H9 (cell line): ENCODE data around the gene TRMT112. TPM values are rescaled to one million over a fixed set of nuclear protein-coding genes. Genes with fewer than 3 reads are reported as not detected.

Experiments
- DNase-seq: peaks from one replicate; pipeline ENCODE4 v3.0.0-alpha.2; 2017
- H2AFZ ChIP-seq: one replicate; pipeline ENCODE4 v1.6.1; 2013; ENCODE audit warnings: mild to moderate bottlenecking, low read length, control low read depth, moderate library complexity
- H2AK5ac ChIP-seq: 2 replicates; pipeline ENCODE4 v1.6.1; 2013; ENCODE audit warnings: low read length, control low read depth, mixed read lengths; ENCODE audit not compliant: insufficient read length
- H2BK120ac ChIP-seq: one replicate; pipeline ENCODE4 v1.6.1; 2013; ENCODE audit warnings: low read depth, mild to moderate bottlenecking, low read length, control low read depth, inconsistent platforms; ENCODE audit not compliant: poor library complexity, severe bottlenecking
- H2BK12ac ChIP-seq: 2 replicates; pipeline ENCODE4 v1.6.1; 2013; ENCODE audit warnings: low read length, control low read depth, mixed read lengths, low read depth; ENCODE audit not compliant: insufficient read length
- H2BK15ac ChIP-seq: 2 replicates; pipeline ENCODE4 v1.6.1; 2013; ENCODE audit warnings: low read depth, low read length, control low read depth
- H2BK20ac ChIP-seq: one replicate; pipeline ENCODE4 v1.6.1; 2013; ENCODE audit warnings: low read depth, mild to moderate bottlenecking, low read length, control low read depth, inconsistent platforms; ENCODE audit not compliant: poor library complexity, severe bottlenecking
- H2BK5ac ChIP-seq: 2 replicates; pipeline ENCODE4 v1.6.1; 2013; ENCODE audit warnings: low read length, control low read depth, mixed read lengths; ENCODE audit not compliant: insufficient read length
- H3K14ac ChIP-seq: 2 replicates; pipeline ENCODE4 v1.6.1; 2013; ENCODE audit warnings: low read length, control low read depth; ENCODE audit not compliant: insufficient read depth
- H3K18ac ChIP-seq: 2 replicates; pipeline ENCODE4 v1.6.1; 2013; ENCODE audit warnings: low read depth, mild to moderate bottlenecking, mixed read lengths, low read length, control low read depth; ENCODE audit not compliant: insufficient read length
- H3K23ac ChIP-seq: 2 replicates; pipeline ENCODE4 v1.6.1; 2013; ENCODE audit warnings: low read length, control low read depth, mixed read lengths, low read depth; ENCODE audit not compliant: insufficient read length
- H3K23me2 ChIP-seq: 2 replicates; pipeline ENCODE4 v1.6.1; 2013; ENCODE audit warnings: low read depth, mild to moderate bottlenecking, mixed read lengths, low read length, control low read depth; ENCODE audit not compliant: insufficient read length, poor library complexity, severe bottlenecking
- H3K27ac ChIP-seq: 2 replicates; pipeline ENCODE4 v1.5.1; 2013; ENCODE audit warnings: low read length, control low read depth, mixed read lengths, low read depth; ENCODE audit not compliant: insufficient read length
- H3K27me3 ChIP-seq: 2 replicates; pipeline ENCODE4 v1.6.1; 2013; ENCODE audit warnings: low read length, control low read depth, inconsistent platforms; ENCODE audit not compliant: insufficient read depth
- H3K4ac ChIP-seq: 2 replicates; pipeline ENCODE4 v1.6.1; 2013; ENCODE audit warnings: low read depth, mild to moderate bottlenecking, control low read depth, inconsistent platforms, low read length, moderate library complexity
- H3K4me1 ChIP-seq: 2 replicates; pipeline ENCODE4 v1.6.1; 2013; ENCODE audit warnings: low read length, control low read depth, inconsistent platforms; ENCODE audit not compliant: insufficient read depth
- H3K4me2 ChIP-seq: 2 replicates; pipeline ENCODE4 v1.6.1; 2013; ENCODE audit warnings: low read length, control low read depth, mixed read lengths; ENCODE audit not compliant: insufficient read length, insufficient read depth
- H3K56ac ChIP-seq: 2 replicates; pipeline ENCODE4 v1.6.1; 2013; ENCODE audit warnings: low read depth, mild to moderate bottlenecking, mixed read lengths, low read length, control low read depth; ENCODE audit not compliant: insufficient read length
- H3K79me1 ChIP-seq: 2 replicates; pipeline ENCODE4 v1.6.1; 2013; ENCODE audit warnings: low read depth, mild to moderate bottlenecking, moderate library complexity, low read length, control low read depth, inconsistent platforms; ENCODE audit not compliant: insufficient read depth, poor library complexity, severe bottlenecking
- H3K79me2 ChIP-seq: 2 replicates; pipeline ENCODE4 v1.6.1; 2013; ENCODE audit warnings: low read length, control low read depth, inconsistent platforms; ENCODE audit not compliant: insufficient read depth
- H3K9ac ChIP-seq: 2 replicates; pipeline ENCODE4 v1.6.1; 2013; ENCODE audit warnings: low read length, control low read depth, mixed read lengths; ENCODE audit not compliant: insufficient read length; ENCODE audit errors: extremely low read depth
- H3K9me3 ChIP-seq: one replicate; pipeline ENCODE4 v1.6.1; 2013; ENCODE audit warnings: low read depth, low read length, inconsistent platforms; ENCODE audit not compliant: control insufficient read depth
- H3T11ph ChIP-seq: one replicate; pipeline ENCODE4 v1.6.1; 2013; ENCODE audit warnings: mild to moderate bottlenecking, low read length, control low read depth, inconsistent platforms
- H4K20me1 ChIP-seq: one replicate; pipeline ENCODE4 v1.6.1; 2013; ENCODE audit not compliant: control insufficient read depth, insufficient read length, insufficient read depth
- H4K5ac ChIP-seq: 2 replicates; pipeline ENCODE4 v1.6.1; 2013; ENCODE audit warnings: low read depth, mild to moderate bottlenecking, mixed read lengths, low read length, control low read depth; ENCODE audit not compliant: insufficient read length
- H4K8ac ChIP-seq: replicated peaks from 2 replicates; pipeline ENCODE4 v1.6.1; 2013; ENCODE audit warnings: low read length, control low read depth, mixed read lengths, low read depth; ENCODE audit not compliant: insufficient read length
- H4K91ac ChIP-seq: 2 replicates; pipeline ENCODE4 v1.6.1; 2013; ENCODE audit warnings: low read depth, mild to moderate bottlenecking, moderate library complexity, mixed read lengths, low read length, control low read depth; ENCODE audit not compliant: insufficient read length
- H3K27ac Mint-ChIP-seq, 3 experiments: 2 replicates in 2 of 3; 3 replicates in 1 of 3; pipeline ENCODE4 v1.8.0; 2020 to 2021; ENCODE audit warnings: mixed read lengths in 3 of 3, mild to moderate bottlenecking in 1 of 3, moderate library complexity in 1 of 3
- H3K27me3 Mint-ChIP-seq: 2 replicates; pipeline ENCODE4 v1.8.0; 2021; ENCODE audit warnings: low read depth, mild to moderate bottlenecking, moderate library complexity, mixed read lengths
- H3K36me3 Mint-ChIP-seq, 3 experiments: 2 replicates in 2 of 3; 3 replicates in 1 of 3; pipeline ENCODE4 v1.8.0; 2020 to 2021; ENCODE audit warnings: low read depth in 3 of 3, mixed read lengths in 3 of 3; ENCODE audit not compliant: insufficient read depth in 1 of 3
- H3K4me1 Mint-ChIP-seq, 2 experiments: 2 replicates each; pipeline ENCODE4 v1.8.0; 2020; ENCODE audit warnings: mixed read lengths in 2 of 2
- H3K4me3 Mint-ChIP-seq, 2 experiments: 2 replicates in 1 of 2; 3 replicates in 1 of 2; pipeline ENCODE4 v1.8.0; 2020 to 2021; ENCODE audit warnings: mild to moderate bottlenecking in 2 of 2, mixed read lengths in 2 of 2, moderate library complexity in 1 of 2
- H3K9me3 Mint-ChIP-seq, 2 experiments: 2 replicates in 1 of 2; 3 replicates in 1 of 2; pipeline ENCODE4 v1.8.0; 2020; ENCODE audit warnings: mild to moderate bottlenecking in 2 of 2, mixed read lengths in 2 of 2, moderate library complexity in 1 of 2
- CTCF ChIP-seq: fragments of 200-600 bp; sonication (generic); conservative IDR thresholded peaks from 3 replicates; pipeline ENCODE4 v1.8.0; 2021; ENCODE audit warnings: antibody characterized with exemption, mild to moderate bottlenecking
- WGBS: extraction: QIAGEN DNeasy Blood & Tissue Kit; methylation state at CpG from one replicate; pipeline ENCODE4 v1.1.7; 2013; ENCODE audit warnings: missing lambda C conversion rate, low lambda C conversion rate, mixed read lengths; ENCODE audit not compliant: insufficient read length; ENCODE audit errors: extremely low coverage; 5-methylcytosine and 5-hydroxymethylcytosine counted together
- total RNA-seq: library from RNA; stranded (reverse); gene quantifications from 2 replicates; pipeline ENCODE4 v1.2.1, GENCODE V29; 2021

The TRMT112 gene
- total RNA-seq, 1 experiment from 2014 or later: 315 TPM

GRCh38 chr11:64342869-64343745, 25.7 kb upstream of the TRMT112 start:
- Histone ChIP-seq H3K4me2 (peak overlapping the region; percentile 49), H2AFZ (no peak overlapping the region), H3T11ph (no peak overlapping the region), H3K18ac (no peak overlapping the region), H4K5ac (no peak overlapping the region), H3K79me1 (no peaks in the 10 kb centered on the region), H3K4me1 (no peaks in the 10 kb centered on the region; the same call in 1 of the 2 replicates), H3K79me2 (no peaks in the 10 kb centered on the region), H3K23ac (no peak overlapping the region), H2BK12ac (no peak overlapping the region), H3K27ac (no peak overlapping the region), H3K9me3 (no peaks in the 10 kb centered on the region), H4K91ac (no peak overlapping the region), H2BK15ac (no peak overlapping the region), H3K27me3 (no peaks in the 10 kb centered on the region), H3K23me2 (peaks cover 17% of the 10 kb centered on the region), H3K9ac (no peak overlapping the region), H3K14ac (no peak overlapping the region), H2AK5ac (no peak overlapping the region), H3K56ac (no peak overlapping the region), H2BK20ac (no peak overlapping the region), H4K8ac (no peak overlapping the region), H4K20me1 (peaks cover 3% of the 10 kb centered on the region), H2BK5ac (no peak overlapping the region), H3K4ac (no peak overlapping the region), H2BK120ac (no peak overlapping the region)
- H3K9me3 Mint-ChIP-seq: no peaks in the 10 kb centered on the region
- no peak for TF ChIP-seq CTCF
- H3K4me1 Mint-ChIP-seq: peaks cover 7 to 33% of the 10 kb centered on the region in 2 experiments
- H3K27me3 Mint-ChIP-seq: peaks cover 18% of the 10 kb centered on the region
- H3K27ac Mint-ChIP-seq: no peak overlapping the region; a peak in 1 of 7 replicates
- peak; percentile 64 for DNase-seq
- H3K36me3 Mint-ChIP-seq: 0 out of 7 replicates have a peak, but pooled peaks cover 0 to 2% (median 0%) of the 10 kb centered on the region in 3 experiments
- H3K4me3 Mint-ChIP-seq: peak overlapping the region; percentile 49 to 84
- WGBS: no CpG with 5 or more reads among the region's 29 CpGs
